Right ventricle myocardium inferior (tissue), 1 donor: ENCODE results near the gene ASXL2. TPM values are rescaled to one million over a fixed set of nuclear protein-coding genes. Genes with fewer than 3 reads are reported as not detected.
"Not testable (repeated sequence)": the region's sequence is repeated elsewhere in the genome, so short reads cannot be mapped to it uniquely, and the experiment has no call there.

Experiments
- ATAC-seq: fragments of 200-7000 bp; cut with Tn5 transposase; one replicate; pipeline ENCODE4 v1.9.1; 2020; ENCODE audit warnings: mild to moderate bottlenecking, moderate library complexity
- DNase-seq: peaks from one replicate; pipeline ENCODE4 v3.0.0; 2021; ENCODE audit errors: missing footprints
- intact Hi-C: fragments of 100-400 bp; cut with DNase I; formaldehyde crosslinking; loops from one replicate; pipeline ENCODE4 v1.11.0; 2022
- total RNA-seq: library from RNA; stranded (reverse); fragmentation: NEBNext Ultra II Directional; extraction: Animal tissue kit (Norgen Biotek cat#: 25700); gene quantifications from one replicate; pipeline ENCODE4 v1.2.1, GENCODE V29; 2021
- donor health status: DM: no; HTN: yes; CAD: no; lungs with severe emphysema.

Gene ASXL2
- total RNA-seq, 1 donor from 2014 or later: 21.7 TPM

DNA sequence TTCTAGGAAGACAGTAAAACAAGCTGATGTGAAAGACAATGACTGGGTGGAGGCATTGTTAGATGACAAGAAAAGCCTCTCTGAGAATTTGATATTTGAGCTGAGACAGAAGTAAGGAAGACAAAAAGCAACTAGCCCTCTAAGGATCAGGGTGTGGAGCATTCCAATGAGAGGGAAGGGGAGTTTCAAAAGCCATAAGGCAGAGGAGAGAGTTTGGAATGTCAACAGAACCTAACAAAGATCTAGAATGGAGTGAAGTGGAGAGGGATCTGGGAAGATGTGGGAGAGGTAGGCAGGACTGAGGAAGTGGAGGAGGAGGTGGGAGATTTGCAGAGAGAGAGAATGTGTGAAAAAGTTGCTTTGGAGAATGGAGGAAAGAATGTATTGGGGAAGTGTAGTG is 17.3 kb upstream of the ASXL2 start:
- ATAC-seq (no peak), DNase-seq (no peak)
- intact Hi-C loops: no loop called here

- ATAC-seq (no peak), DNase-seq (no peak)
- intact Hi-C loops: no loop called here
Measured at GRCh38 chr2:25895018-25895417, 16.7 kb upstream of the ASXL2 start.

- ATAC-seq (no peak), DNase-seq (no peak)
- intact Hi-C loops: no loop called here
Measured at GRCh38 chr2:25894135-25894830, 16.0 kb upstream of the ASXL2 start.

- ATAC-seq: no peak
- DNase-seq: no peak
- intact Hi-C loops: no loop called here
Measured at GRCh38 chr2:25891672-25892071, 13.4 kb upstream of the ASXL2 start.

DNA sequence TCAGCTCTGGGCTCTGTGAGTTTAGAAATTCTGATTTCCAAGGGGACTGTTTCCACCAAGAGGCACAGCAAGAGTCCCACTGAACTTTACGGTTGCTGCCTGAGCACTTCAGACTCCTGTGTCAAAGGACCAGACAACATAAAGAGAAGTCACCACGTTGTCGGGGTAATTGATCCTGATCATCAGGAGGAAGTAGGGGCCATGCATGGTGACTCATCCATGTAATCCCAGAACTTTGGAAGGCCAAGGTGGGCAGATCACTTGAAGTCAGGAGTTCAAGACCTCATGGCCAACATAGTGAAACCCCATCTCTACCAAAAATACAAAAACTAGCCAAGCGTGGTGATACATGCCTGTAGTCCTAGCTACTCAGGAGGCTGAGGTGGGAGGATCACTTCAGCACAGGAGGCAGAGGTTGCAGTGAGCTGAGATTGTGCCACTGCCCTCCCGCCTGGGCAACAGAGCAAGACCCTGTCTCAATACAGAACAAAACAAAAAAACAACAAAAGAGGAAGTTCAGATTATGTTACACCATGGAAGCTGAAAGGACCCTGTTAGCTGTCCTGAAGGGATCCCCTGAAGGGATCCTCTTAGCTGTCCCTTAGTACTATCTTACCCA is 9.4 kb upstream of the ASXL2 start:
- no peak for ATAC-seq
- DNase-seq: no peak

GRCh38 chr2:25885933-25886332 is 7.6 kb upstream of the ASXL2 start:
- intact Hi-C loops: no loop called here
- ATAC-seq: no peak
- DNase-seq: no peak

More for the DNA sequence above, 9.4 kb upstream of the ASXL2 start:
- intact Hi-C loops: no loop called here

DNA sequence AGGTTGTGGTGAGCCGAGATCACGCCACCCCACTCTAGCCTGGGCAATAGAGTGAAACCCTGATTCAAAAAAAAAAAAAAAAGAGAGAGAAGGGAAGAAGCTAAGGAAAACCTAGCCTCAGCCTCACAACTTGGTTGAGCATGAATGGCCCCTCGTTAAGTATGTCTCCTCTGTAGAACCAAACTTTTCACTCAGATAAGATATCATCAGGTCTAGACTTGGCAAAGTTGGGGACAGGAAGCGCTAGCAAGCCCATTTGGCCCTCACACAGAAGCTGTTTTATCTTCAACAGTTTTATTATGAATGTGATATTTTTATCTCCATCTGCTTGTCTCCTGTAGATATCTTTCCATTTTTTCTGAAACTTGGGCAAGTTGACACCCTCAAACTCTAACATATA is 3.5 kb upstream of the ASXL2 start:
- ATAC-seq (no peak), DNase-seq (no peak)
- intact Hi-C loops: no loop called here

DNA sequence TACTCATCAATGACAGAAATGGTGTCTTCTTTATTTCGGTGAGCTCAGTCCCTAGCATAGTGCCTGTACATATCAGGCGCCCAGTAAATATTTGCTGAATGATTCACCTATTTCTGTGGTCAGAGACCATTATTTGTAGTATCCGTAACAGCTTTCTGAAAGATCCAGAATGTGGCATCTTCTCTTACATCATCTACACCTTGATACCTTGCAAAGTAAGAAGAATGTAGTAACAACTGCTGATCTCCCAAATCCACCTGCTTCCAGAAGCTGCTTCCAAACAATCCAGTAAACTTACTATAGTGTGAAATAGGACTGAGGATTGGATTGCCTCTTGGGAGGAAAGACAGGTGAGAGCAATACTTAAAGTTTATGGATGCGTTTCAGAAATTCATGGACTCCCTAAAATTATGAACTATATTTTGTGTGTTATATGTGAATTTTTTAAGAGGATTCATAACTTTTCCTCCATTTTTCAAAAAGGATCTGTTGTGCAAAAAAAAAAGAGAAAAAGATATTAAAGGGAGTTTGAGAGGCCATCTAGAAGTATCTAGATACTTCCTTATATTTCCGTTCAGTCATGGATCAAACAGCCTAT is 945 bp upstream of the ASXL2 start:
- no peak for ATAC-seq
- intact Hi-C loops: loop anchor here (2.0 to 10.0 kb wide), 3 partner anchors 60 to 466 kb away; partner anchors contain the start of genes ADGRF3, DTNB and SELENOI
- DNase-seq: no peak

DNA sequence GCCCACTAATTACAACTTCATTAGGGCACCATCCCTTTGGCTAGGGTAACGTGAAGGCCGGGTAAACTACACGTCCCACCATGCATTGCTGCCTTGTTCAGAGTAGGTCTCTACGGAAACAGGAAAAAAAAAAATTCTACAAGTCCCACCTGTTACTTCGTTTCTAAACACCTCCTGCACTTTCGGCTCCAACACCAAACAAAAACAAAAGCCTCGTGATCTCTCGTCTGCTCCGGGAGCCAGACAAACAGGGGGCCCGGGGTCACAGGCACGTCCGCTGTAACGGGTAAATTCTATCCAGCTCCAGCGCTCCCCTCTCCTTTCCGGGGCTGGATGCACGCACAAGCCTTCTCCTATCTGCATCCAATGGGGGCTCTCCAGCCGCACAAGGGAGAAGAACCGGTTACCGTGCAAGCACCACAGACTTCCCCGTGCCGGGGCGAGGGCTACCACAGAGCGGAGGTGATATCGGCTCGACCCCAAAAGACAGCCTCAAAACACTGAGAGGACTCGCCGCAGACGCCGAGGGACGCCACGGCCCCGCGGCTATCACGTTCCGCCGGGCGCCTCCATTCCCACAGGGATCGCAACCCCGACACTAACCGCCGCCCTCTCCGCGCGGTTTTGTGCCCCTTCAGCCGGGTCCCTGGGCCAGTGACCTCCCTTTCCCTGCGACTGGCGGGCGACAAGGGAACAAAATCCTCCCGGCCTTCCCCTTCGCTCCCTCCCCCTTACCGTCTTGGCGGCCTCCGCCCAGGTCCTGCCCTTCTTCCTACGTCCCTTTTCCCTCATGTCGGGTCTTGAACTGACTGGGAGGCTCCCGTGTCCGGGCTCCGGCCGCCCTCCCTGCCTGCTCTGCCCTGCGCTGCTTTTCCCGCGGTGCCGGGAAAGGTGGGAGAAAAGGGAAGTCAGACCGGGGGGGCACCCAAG is 591 bp downstream of the ASXL2 start:
- ATAC-seq (peak; percentile 53), DNase-seq (peak; percentile 72)
- intact Hi-C loops: loop anchor here (2.0 to 10.0 kb wide), 3 partner anchors 61 to 467 kb away; partner anchors contain the start of genes ADGRF3, DTNB and SELENOI

DNA sequence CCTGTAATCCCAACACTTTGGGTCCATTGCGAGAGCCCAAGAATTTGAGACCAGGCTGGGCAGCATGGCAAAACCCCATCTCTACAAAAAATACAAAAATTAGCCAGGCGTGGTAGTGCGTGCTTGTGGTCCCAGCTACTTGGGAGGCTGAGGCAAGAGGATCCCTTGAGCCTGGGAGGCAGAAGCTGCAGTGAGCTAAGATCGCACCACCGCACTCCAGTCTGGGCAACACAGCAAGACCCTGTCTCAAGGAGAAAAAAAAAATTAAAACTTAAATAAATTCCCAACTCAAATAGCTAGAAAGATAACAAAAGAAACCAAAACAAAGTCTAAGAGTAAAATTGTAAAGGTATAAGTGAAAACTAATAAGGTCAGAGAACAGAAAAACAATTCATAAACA is 6.2 kb downstream of the ASXL2 start:
- intact Hi-C loops: loop anchor here (10.0 kb wide), 2 partner anchors 197 to 473 kb away; partner anchors contain the start of genes ADGRF3, DTNB and SELENOI
- DNase-seq (no peak), ATAC-seq (no peak)

- intact Hi-C loops: no loop called here
- no peak for ATAC-seq
Measured at GRCh38 chr2:25867396-25868003, 10.8 kb downstream of the ASXL2 start.

DNA sequence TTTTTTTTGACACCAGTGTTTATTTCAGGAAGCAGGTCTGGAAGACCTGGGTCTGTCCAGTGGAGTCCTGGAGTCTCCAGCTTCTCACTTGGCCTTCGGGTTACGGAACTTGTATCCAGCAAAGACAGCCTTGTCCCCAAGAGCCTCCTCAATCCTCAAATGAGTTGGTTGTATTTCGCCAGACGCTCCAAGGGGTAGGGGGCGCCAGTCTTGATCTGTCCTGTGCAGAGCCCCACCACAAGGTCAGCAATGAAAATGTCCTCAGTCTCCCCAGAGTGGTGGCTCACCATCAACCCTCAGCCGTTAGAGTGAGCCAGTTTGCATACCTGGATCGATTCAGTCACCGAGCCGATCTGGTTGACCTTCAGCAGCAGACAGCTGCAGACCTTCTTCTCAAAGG is 21.9 kb downstream of the ASXL2 start:
- intact Hi-C loops: no loop called here
- ATAC-seq: no peak
- no peak for DNase-seq

More at GRCh38 chr2:25867396-25868003, 10.8 kb downstream of the ASXL2 start:
- DNase-seq: no peak

DNA sequence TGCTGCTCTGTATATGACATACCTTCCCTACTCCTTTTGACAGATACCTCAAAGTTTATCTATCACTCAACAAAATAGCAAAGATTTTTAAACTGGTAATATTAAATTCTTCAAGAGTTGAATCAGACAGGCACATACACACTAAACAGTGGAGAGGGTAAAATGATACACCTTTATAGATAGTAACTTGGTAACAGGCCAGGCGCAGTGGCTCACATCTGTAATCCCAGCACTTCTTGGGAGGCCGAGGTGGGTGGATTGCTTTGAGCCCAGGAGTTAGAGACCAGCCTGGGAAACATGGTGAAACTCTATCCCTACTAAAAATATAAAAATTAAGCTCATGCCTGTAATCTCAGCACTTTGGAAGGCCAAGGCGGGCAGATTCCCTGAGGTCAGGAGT is 23.2 kb downstream of the ASXL2 start:
- intact Hi-C loops: no loop called here
- no peak for DNase-seq
- ATAC-seq: no peak

DNA sequence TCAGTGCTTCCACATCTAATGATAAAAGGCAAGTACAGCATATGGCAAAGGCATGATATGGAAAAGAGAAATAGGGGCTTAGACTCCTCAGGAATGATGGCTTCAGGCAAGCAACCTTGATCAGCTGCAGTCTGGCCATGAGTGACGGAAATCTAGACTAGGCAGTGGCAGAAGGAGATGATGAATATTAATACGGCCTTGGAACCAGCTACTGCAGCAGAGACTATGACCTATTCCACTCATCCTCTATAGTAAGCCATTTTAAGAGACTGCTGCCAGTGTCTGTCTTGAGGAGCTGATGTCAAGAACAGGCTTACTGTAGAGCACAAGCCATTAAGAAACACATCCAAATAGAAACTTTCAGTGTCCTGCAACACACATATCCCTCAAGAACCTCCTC is 23.7 kb downstream of the ASXL2 start:
- intact Hi-C loops: loop anchor here (5.0 kb wide), 2 partner anchors 83 to 103 kb away; no protein-coding TSS in a partner anchor
- ATAC-seq (no peak), DNase-seq (no peak)

DNA sequence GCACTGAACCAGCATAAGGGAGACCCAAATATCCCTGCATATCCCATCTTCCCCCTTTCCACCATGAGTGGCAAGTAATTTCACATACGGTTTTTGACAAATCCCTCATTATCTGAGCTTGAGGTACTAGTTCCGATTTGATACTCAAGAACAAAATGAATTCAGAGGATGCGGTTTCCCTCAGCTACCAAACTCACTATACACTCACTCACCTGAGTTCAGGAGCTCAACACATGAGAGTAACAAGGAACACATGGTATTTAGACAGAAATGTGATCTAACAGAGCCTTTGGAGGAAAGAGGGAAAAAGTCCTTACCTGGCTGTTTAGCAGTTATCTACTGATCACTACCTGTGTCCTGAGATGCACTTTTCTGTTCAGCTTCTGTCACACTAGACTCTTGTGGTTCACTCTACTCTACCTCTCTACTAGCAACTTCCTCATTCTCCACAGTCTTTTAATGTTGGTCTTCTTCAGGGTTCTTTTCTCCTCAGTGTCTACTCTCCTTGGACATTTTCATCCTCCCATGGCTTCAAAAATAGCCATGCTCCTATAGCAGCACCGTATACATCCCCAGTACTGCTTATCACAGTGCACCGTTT is 25.1 kb downstream of the ASXL2 start:
- ATAC-seq (no peak), DNase-seq (no peak)
- intact Hi-C loops: loop anchor here (5.0 kb wide), 2 partner anchors 84 to 104 kb away; no protein-coding TSS in a partner anchor

DNA sequence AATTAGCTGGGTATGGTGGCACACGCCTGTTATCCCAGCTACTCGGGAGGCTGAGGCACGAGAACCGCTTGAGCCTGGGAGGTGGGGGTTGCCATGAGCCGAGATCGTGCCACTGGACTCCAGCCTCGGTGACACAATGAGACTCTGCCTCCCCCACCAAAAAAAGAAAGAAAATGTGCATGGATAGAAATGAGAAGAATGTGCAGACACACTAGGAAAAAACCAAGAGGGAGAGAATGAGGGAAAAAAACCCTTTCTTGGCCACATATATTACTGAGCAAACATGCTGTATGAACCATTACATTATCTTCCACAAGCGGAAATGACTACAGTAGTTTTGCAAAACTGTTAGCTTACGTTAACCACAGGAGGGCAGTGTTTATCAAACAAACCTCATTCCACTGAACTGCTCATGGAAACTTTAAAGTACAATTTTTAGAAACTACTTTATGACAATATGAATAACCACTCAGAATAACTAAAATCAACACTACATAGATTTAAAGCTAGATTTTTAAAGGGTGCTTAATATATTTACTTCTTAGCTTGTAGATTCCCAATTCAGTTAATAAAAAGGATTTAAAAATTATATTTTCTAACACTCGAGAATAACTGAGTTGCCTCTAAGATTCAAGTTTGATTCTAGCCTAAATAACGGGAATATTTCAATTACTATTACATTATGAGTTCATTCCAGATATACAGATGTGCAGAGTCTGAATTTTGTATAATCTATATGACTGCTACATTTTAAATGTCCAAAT is 26.4 kb downstream of the ASXL2 start:
- intact Hi-C loops: loop anchor here (5.0 kb wide), 2 partner anchors 85 to 105 kb away; no protein-coding TSS in a partner anchor
- ATAC-seq: peak; percentile 77
- DNase-seq: peak; percentile 65

- not testable (repeated sequence) for ATAC-seq, DNase-seq
- intact Hi-C loops: loop anchor here (5.0 kb wide), 2 partner anchors 87 to 107 kb away; no protein-coding TSS in a partner anchor
Measured at GRCh38 chr2:25850400-25850799, 27.9 kb downstream of the ASXL2 start.
